GM12878 (cell line): Measurements from ENCODE around the gene PLEKHA6. TPM values are rescaled to one million over a fixed set of nuclear protein-coding genes. Genes with fewer than 3 reads are reported as not detected.

ENCODE experiments used
- ATAC-seq: fragments of 200-7000 bp; cut with Tn5 transposase; 3 replicates; pipeline ENCODE4 v1.9.1; 2020; ENCODE audit warnings: mild to moderate bottlenecking, moderate library complexity
- BruUV-seq: library from RNA; stranded (reverse); fragments of 400-500 nt; replicated peaks from 2 replicates; lab custom pipeline; 2021; lab: Mats Ljungman, UMichigan
- CTCF ChIA-PET: fragments of 300-600 bp; sonication (Branson Sonifier 250); formaldehyde crosslinking; extraction: SDS; loops from one replicate; lab custom pipeline; 2021; ENCODE audit warnings: inconsistent platforms; lab: Yijun Ruan, JAX
- POLR2A ChIA-PET: fragments of 350-600 bp; formaldehyde crosslinking; extraction: SDS; loops from one replicate; lab custom pipeline; 2021; ENCODE audit warnings: inconsistent platforms; lab: Charles Lee
- RAD21 ChIA-PET: fragments of 300-600 bp; sonication (Branson Sonifier 250); formaldehyde crosslinking; loops from one replicate; lab custom pipeline; 2023; ENCODE audit warnings: antibody characterized with exemption; ENCODE audit not compliant: unreplicated experiment; lab: Charles Lee
- SMC1A ChIA-PET: fragments of 300-600 bp; sonication (Branson Sonifier 250); formaldehyde crosslinking; loops from one replicate; lab custom pipeline; 2023; ENCODE audit not compliant: unreplicated experiment, uncharacterized antibody; lab: Charles Lee
- DNase-seq: peaks from one replicate; pipeline ENCODE4 v3.0.0-alpha.2; 2011; ENCODE audit warnings: low read depth, low spot score
- FAIRE-seq: peaks from 3 replicates; lab custom pipeline; 2011; peaks lifted over from hg19 to GRCh38; lab: Jason Lieb, UNC
- H2AFZ ChIP-seq: 2 replicates; pipeline ENCODE4 v1.6.0; 2011; ENCODE audit warnings: low read depth, low read length, control low read depth; ENCODE audit not compliant: control insufficient read depth
- H3K27ac ChIP-seq: 2 replicates; pipeline ENCODE4 v1.5.1; 2011; ENCODE audit warnings: control low read depth; ENCODE audit not compliant: control insufficient read depth, insufficient read depth
- H3K27me3 ChIP-seq, 2 experiments: replicated peaks in 1 of 2; 2 replicates each; pipeline versions ENCODE4 v1.6.0 to v1.6.1; 2011; ENCODE audit warnings: low read length in 1 of 2; ENCODE audit not compliant: control insufficient read depth in 2 of 2, insufficient read depth in 2 of 2
- H3K36me3 ChIP-seq, 2 experiments: 2 replicates each; pipeline ENCODE4 v1.5.1; 2011; ENCODE audit warnings: low read length in 1 of 2; ENCODE audit not compliant: control insufficient read depth in 2 of 2, insufficient read depth in 2 of 2
- H3K4me1 ChIP-seq: 2 replicates; pipeline ENCODE4 v1.6.1; 2011; ENCODE audit warnings: mild to moderate bottlenecking, low read length, moderate library complexity, mixed read lengths; ENCODE audit not compliant: control insufficient read depth, insufficient read depth
- H3K4me2 ChIP-seq: 2 replicates; pipeline ENCODE4 v1.6.0; 2011; ENCODE audit warnings: control low read depth; ENCODE audit not compliant: control insufficient read depth, insufficient read depth
- H3K4me3 ChIP-seq: fragments of 200-600 bp; sonication (generic); 2 replicates; pipeline ENCODE4 v1.5.1; 2016
- H3K79me2 ChIP-seq: 2 replicates; pipeline ENCODE4 v1.6.0; 2011; ENCODE audit warnings: low read length; ENCODE audit not compliant: control insufficient read depth, insufficient read depth
- H3K9ac ChIP-seq: 2 replicates; pipeline ENCODE4 v1.8.0; 2011; ENCODE audit warnings: low read length, control low read depth, mixed read lengths; ENCODE audit not compliant: control insufficient read depth, insufficient read depth
- H3K9me3 ChIP-seq: replicated peaks from 3 replicates; pipeline ENCODE4 v1.5.1; 2011; ENCODE audit warnings: mild to moderate bottlenecking, low read length; ENCODE audit not compliant: control insufficient read depth, insufficient read depth
- H4K20me1 ChIP-seq: 2 replicates; pipeline ENCODE4 v1.6.0; 2011; ENCODE audit not compliant: control insufficient read depth, insufficient read depth
- ATF7 ChIP-seq: fragments of 450-650 bp; IDR thresholded peaks from 2 replicates; pipeline ENCODE4 v1.6.1; 2016; ENCODE audit warnings: low read depth, mild to moderate bottlenecking
- BHLHE40 ChIP-seq, 2 experiments: fragments of 450-650 bp in 1 of 2; IDR thresholded peaks; 2 replicates each; pipeline ENCODE4 v1.6.1; 2011 to 2017; ENCODE audit warnings: low read depth in 2 of 2, borderline replicate concordance in 1 of 2, improper control_type of control experiment in 1 of 2, low read length in 1 of 2, mild to moderate bottlenecking in 1 of 2
- FOS ChIP-seq: IDR thresholded peaks from 3 replicates; pipeline ENCODE4 v1.6.1; 2011; ENCODE audit warnings: borderline replicate concordance; ENCODE audit not compliant: insufficient read length; ENCODE audit errors: extremely low read depth
- JUNB ChIP-seq: IDR thresholded peaks from 2 replicates; pipeline ENCODE4 v1.6.1; 2016; ENCODE audit warnings: antibody characterized with exemption, mild to moderate bottlenecking
- JUND ChIP-seq: IDR thresholded peaks from 2 replicates; pipeline ENCODE4 v1.6.1; 2012; ENCODE audit warnings: low read depth, mild to moderate bottlenecking, low read length, improper control_type of control experiment, moderate library complexity
- MAX ChIP-seq: IDR thresholded peaks from 2 replicates; pipeline ENCODE4 v1.6.1; 2012; ENCODE audit warnings: low read depth, low read length, improper control_type of control experiment
- MEF2A ChIP-seq: IDR thresholded peaks from 2 replicates; pipeline ENCODE4 v1.6.1; 2011; ENCODE audit warnings: low read depth, mild to moderate bottlenecking, low read length, moderate library complexity; ENCODE audit not compliant: insufficient read depth
- NBN ChIP-seq: fragments of 450-650 bp; IDR thresholded peaks from 2 replicates; pipeline ENCODE4 v1.6.1; 2016
- PAX8 ChIP-seq: fragments of 450-650 bp; IDR thresholded peaks from 2 replicates; pipeline ENCODE4 v1.6.1; 2017; ENCODE audit warnings: mild to moderate bottlenecking, moderate library complexity
- RAD51 ChIP-seq: fragments of 450-650 bp; IDR thresholded peaks from 2 replicates; pipeline ENCODE4 v1.6.1; 2016; ENCODE audit warnings: moderate library complexity, mild to moderate bottlenecking, inconsistent platforms
- RELA ChIP-seq: fragments of 450-650 bp; IDR thresholded peaks from 2 replicates; pipeline ENCODE4 v1.8.0; 2014; ENCODE audit warnings: borderline replicate concordance; ENCODE audit not compliant: partially characterized antibody
- SREBF1 ChIP-seq: IDR thresholded peaks from 2 replicates; pipeline ENCODE4 v1.6.1; 2012; ENCODE audit warnings: mild to moderate bottlenecking, low read length
- SREBF2 ChIP-seq: IDR thresholded peaks from 2 replicates; pipeline ENCODE4 v1.6.1; 2012; ENCODE audit warnings: mild to moderate bottlenecking, low read length
- SUPT20H ChIP-seq: IDR thresholded peaks from 2 replicates; pipeline ENCODE4 v1.6.1; 2011; ENCODE audit warnings: low read depth, mild to moderate bottlenecking, low read length, moderate library complexity, borderline replicate concordance; ENCODE audit not compliant: control insufficient read depth
- TAF1 ChIP-seq: IDR thresholded peaks from 2 replicates; pipeline ENCODE4 v1.6.1; 2011; ENCODE audit warnings: mild to moderate bottlenecking, low read depth, low read length, borderline replicate concordance
- TCF12 ChIP-seq: IDR thresholded peaks from 2 replicates; pipeline ENCODE4 v1.6.1; 2011; ENCODE audit warnings: low read depth, mild to moderate bottlenecking, low read length
- TCF7 ChIP-seq: IDR thresholded peaks from 2 replicates; pipeline ENCODE4 v1.6.1; 2014; ENCODE audit warnings: antibody characterized with exemption, borderline replicate concordance
- WRNIP1 ChIP-seq: IDR thresholded peaks from 2 replicates; pipeline ENCODE4 v1.6.1; 2011; ENCODE audit warnings: low read depth, low read length, improper control_type of control experiment, borderline replicate concordance
- ZBED1 ChIP-seq: IDR thresholded peaks from 2 replicates; pipeline ENCODE4 v1.6.1; 2016; ENCODE audit warnings: borderline replicate concordance
- ZBTB40 ChIP-seq: fragments of 450-650 bp; IDR thresholded peaks from 2 replicates; pipeline ENCODE4 v1.6.1; 2016; ENCODE audit warnings: mild to moderate bottlenecking, moderate library complexity, borderline replicate concordance
- WGBS: methylation state at CpG from one replicate; pipeline ENCODE4 v1.1.6; 2016; ENCODE audit warnings: low lambda C conversion rate; ENCODE audit not compliant: insufficient replicate concordance, insufficient coverage; ENCODE audit errors: missing lambda C conversion rate; 5-methylcytosine and 5-hydroxymethylcytosine counted together
- in situ Hi-C: fragments of 300-500 bp; cut with MboI; formaldehyde crosslinking; loops from 9 replicates; pipeline ENCODE4 v1.14.3; 2018; ENCODE audit warnings: mixed read lengths
- intact Hi-C: fragments of 100-400 bp; cut with micrococcal nuclease; formaldehyde crosslinking; loops from one replicate; pipeline ENCODE4 v1.14.2; 2022; ENCODE audit not compliant: unreplicated experiment
- polyA plus RNA-seq, 11 experiments: library from polyadenylated mRNA; depleted of rRNA in 4 of 11; unstranded in 6 of 11; stranded (reverse) in 5 of 11; fragments of >200 nt; fragmentation: Nextera tagmentation in 4 of 11; fragmentation: Illumina TruSeq in 1 of 11; extraction: Ambion mirVana in 4 of 11; extraction: Trizol in 1 of 11; gene quantifications; 1 replicate in 1 of 11; 2 replicates in 10 of 11; pipeline versions ENCODE4 v1.2.1 to v1.2.3, GENCODE V29; 2011 to 2016; ENCODE audit warnings: inconsistent platforms in 2 of 11, missing spikeins in 2 of 11, low read depth in 1 of 11
- total RNA-seq, 4 experiments: library from RNA; depleted of rRNA in 3 of 4; stranded (reverse); fragments of >200 nt in 3 of 4; fragmentation: Illumina TruSeq in 1 of 4; extraction: Trizol in 1 of 4; gene quantifications; 2 replicates each; pipeline versions ENCODE4 v1.2.1 to v1.2.3, GENCODE V29; 2013 to 2021

Gene PLEKHA6
- total and polyA plus RNA-seq, 10 of the 15 experiments (the other 5 are each of a cell fraction or from before 2014, with no cell fraction given) = 0.04 to 0.81 (median 0.19) TPM; not detected in 4

GRCh38 chr1:204289280-204289679, 70.4 kb downstream of the PLEKHA6 start:
- no peaks in the 10 kb centered on the region for H3K9me3 ChIP-seq
- ChIA-PET CTCF (interaction anchor here (0.7 to 1.4 kb wide), 3 partner anchors 10 to 988 kb away, joined by 3 to 5 read pairs (median 3); no protein-coding TSS in a partner anchor), RAD21 (no interaction called here)
- no peaks in the 10 kb centered on the region for H4K20me1 ChIP-seq
- H3K9ac ChIP-seq = no peak overlapping the region
- ATAC-seq = no peak
- H3K4me1 ChIP-seq = no peaks in the 10 kb centered on the region
- TF ChIP-seq SUPT20H = no peak
- TF ChIP-seq TAF1 = no peak
- TF ChIP-seq TCF12 = no peak
- TF ChIP-seq TCF7 = no peak
- TF ChIP-seq JUNB = no peak
- TF ChIP-seq FOS = no peak
- no peak for TF ChIP-seq SREBF1
- no peak for TF ChIP-seq RELA
- no peak for TF ChIP-seq MAX
- TF ChIP-seq SREBF2 = no peak
- TF ChIP-seq ZBED1 = no peak
- no peak for TF ChIP-seq BHLHE40 (IDR thresholded peaks at IDR 0.05; ENCODE audit: borderline replicate concordance in 1 of 2, low read depth in 2 of 2, low read length in 1 of 2)
- no peak for TF ChIP-seq PAX8
- no peak for TF ChIP-seq RAD51
- no peak for TF ChIP-seq ZBTB40
- no peak for TF ChIP-seq JUND
- TF ChIP-seq WRNIP1 = no peak
- TF ChIP-seq MEF2A = no peak
- TF ChIP-seq ATF7 = no peak
- TF ChIP-seq NBN = no peak
- TF ChIP-seq, all 136 proteins: peak for 0
- ChIA-PET SMC1A (no interaction called here), POLR2A (no interaction called here)
- in situ Hi-C loops (no loop called here), intact Hi-C loops (no loop called here)
- H3K36me3 ChIP-seq = no peaks in the 10 kb centered on the region
- 0% methylated on average over 4 of the region's 4 CpGs for WGBS
- H3K27ac ChIP-seq = no peak overlapping the region
- DNase-seq (no peak), FAIRE-seq (no peak)
- peaks cover 3 to 9% of the 10 kb centered on the region in 2 experiments for H3K27me3 ChIP-seq
- BruUV-seq = no TSS peak
- no peak overlapping the region for H2AFZ ChIP-seq
- no peaks in the 10 kb centered on the region for H3K79me2 ChIP-seq
- no peak overlapping the region for H3K4me3 ChIP-seq
- no peak overlapping the region for H3K4me2 ChIP-seq
